Right kidney (tissue), 1 donor: ENCODE results near the gene CNGA2.
A peak's percentile ranks its signal among the peaks of the same experiment; 100 is the strongest.

Experiments
- DNase-seq: peaks from one replicate; pipeline ENCODE4 v3.0.0-alpha.2; 2016

Gene CNGA2

GRCh38 chrX:151753313-151754046 is 18.9 kb downstream of the CNGA2 start:
- DNase-seq: peak; percentile 35

- DNase-seq: peak; percentile 3
These were observed 19.5 kb downstream of the CNGA2 start for GRCh38 chrX:151754047-151754429.

DNA sequence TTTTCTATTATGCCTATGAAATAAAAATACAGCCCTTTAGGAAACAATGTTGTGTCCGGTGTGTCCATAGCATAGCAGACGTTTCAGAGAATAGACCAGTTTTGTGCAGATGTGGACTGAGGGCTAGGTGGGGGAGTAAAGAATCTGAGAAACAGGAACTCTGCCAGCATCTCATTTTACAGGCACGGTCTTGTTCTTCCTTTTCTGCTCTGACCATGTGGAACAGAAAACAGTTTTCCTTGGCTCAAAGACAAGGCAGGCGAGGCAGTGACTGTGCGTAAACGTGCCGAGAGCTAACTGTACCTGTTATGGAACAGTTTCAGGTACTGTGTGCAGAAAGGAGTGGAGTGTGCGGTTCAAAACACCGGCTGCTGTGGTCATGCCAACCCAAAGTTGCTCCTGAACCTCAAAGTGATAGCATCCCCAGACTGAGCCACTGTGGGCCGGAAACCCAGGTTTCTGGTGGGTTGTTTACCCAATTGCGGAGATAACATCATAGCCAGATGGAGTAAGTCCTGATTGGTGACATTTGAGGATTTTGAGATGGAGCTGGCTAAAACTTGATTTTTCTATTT is 20.2 kb downstream of the CNGA2 start:
- DNase-seq: no peak

GRCh38 chrX:151759041-151759708 is 24.6 kb downstream of the CNGA2 start:
- no peak for DNase-seq

DNA sequence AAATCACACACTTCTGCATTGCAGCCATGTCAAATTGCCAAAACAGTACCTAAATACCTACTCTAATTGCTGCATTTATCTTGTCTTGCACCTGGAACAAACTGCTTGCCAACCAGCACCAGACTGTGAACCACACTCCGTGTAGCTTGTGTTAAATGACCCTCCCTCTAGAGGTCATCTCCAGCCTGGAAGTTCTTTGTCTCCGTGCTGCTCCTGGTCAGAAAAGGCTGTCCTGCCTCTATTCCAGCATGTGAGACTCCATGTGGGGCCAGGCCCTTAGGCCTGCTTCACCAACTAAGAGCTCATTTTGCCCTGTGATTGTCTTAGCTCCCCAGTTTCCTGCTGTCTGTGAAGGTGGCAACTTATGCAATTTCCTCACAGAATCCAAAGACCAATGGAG is 28.3 kb downstream of the CNGA2 start:
- no peak for DNase-seq

- DNase-seq: no peak
These were observed 29.2 kb downstream of the CNGA2 start for GRCh38 chrX:151763711-151764110.

GRCh38 chrX:151765026-151765425 is 30.5 kb downstream of the CNGA2 start:
- no peak for DNase-seq

DNA sequence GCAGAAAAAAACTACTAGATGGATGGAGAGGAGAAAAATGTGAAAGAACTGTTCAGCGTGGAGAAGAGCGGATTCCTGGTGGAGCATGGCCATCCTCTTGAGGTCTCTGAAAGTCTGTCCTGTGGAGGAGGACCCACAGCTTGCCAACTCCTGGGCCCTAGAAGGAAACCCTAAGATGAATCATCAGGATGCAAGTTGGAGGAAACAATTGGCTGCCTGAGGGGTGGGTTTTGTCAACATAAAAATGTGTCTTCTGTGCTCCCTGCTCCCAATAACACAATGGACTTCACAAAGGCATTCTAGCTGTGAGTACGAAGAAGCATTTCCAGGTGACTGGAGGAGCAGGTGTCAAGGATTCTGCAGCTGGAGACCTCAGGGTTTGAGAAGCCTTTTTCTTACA is 37.2 kb downstream of the CNGA2 start:
- DNase-seq: no peak

- no peak for DNase-seq
These were observed 38.9 kb downstream of the CNGA2 start for GRCh38 chrX:151773434-151773833.

- no peak for DNase-seq
These were observed 39.9 kb downstream of the CNGA2 start for GRCh38 chrX:151774421-151774820.

DNA sequence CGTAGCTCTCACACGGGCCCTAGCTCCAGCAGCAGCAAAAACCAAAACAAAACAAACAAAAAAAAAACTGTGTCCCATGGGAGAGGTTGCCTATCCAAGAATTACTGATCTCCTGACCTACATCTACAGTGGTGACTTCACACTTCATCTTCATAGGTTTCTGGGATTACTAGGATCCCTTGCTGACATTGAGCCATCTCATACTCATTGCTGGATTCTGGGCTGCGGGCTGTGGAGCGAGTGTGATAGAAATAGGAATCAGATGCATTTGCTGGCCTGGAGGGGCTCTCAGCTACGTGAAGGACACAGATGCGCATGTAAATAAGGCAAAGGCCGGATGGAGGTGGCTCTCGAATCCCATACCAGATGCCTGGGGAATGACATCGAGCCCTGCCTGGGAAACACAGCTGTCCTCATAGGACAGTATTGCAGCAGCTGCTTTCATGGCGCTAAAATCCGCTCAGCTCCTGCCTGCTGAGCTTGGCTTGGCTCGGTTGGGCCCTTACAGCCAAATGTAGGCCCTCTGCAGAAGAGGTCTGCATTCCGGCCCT is 41.7 kb downstream of the CNGA2 start:
- peak; percentile 5 for DNase-seq

- DNase-seq: no peak
These were observed 42.4 kb downstream of the CNGA2 start for GRCh38 chrX:151776936-151777335.

GRCh38 chrX:151779258-151779657 is 44.7 kb downstream of the CNGA2 start:
- DNase-seq: no peak

- no peak for DNase-seq
These were observed 46.1 kb downstream of the CNGA2 start for GRCh38 chrX:151780621-151781020.

- no peak for DNase-seq
These were observed 54.7 kb downstream of the CNGA2 start for GRCh38 chrX:151789179-151789800.

- no peak for DNase-seq
These were observed 56.1 kb downstream of the CNGA2 start for GRCh38 chrX:151790481-151791160.

DNA sequence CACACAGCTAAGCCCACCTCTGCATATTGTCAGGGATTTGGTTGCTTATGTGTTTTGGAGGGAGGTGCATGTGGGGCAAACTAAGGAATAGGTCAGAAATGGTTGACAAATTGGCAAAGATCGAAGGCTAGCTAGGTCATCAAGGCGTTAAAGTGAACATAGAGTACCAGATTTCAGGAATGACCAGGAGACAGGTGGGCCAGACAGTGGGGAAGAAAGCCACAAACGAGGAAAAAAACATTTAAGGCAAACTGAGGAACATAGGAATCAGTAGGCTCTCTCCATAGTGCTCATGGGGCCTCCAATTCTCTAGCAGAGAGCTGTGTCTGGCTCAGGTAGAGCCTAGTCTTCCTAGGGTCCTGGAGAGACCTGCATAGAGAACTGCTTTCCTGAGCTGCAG is 57.4 kb downstream of the CNGA2 start:
- DNase-seq: no peak

GRCh38 chrX:151792505-151792904 is 58.0 kb downstream of the CNGA2 start:
- DNase-seq: no peak

DNA sequence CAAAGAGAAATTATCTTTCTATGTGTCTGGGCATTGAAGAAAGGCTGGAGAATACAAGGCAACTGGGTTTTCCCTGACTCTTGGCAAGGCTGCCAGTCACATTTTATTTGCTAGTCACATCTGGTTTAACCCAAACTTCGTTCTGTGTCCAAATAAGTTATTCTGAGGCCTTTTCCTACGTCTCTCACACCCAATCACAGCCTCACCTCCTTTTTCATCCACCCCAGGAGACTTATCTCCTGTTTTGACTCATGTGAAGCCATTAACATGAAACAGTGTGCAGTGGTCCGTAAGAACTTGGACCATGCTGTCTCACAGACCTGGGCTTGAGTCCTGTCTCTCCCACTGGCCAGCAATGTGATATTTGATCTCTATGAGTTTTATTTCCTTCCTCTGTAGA is 59.3 kb downstream of the CNGA2 start:
- DNase-seq: no peak
